NOMO-1 (cell line): Measurements from ENCODE around the gene SMG6.

ENCODE experiments used
- DNase-seq, 2 experiments: peaks; one replicate each; lab custom pipeline; 2025; ENCODE audit not compliant: unreplicated experiment in 2 of 2; lab: John Stamatoyannopoulos, UW

The SMG6 gene

DNA sequence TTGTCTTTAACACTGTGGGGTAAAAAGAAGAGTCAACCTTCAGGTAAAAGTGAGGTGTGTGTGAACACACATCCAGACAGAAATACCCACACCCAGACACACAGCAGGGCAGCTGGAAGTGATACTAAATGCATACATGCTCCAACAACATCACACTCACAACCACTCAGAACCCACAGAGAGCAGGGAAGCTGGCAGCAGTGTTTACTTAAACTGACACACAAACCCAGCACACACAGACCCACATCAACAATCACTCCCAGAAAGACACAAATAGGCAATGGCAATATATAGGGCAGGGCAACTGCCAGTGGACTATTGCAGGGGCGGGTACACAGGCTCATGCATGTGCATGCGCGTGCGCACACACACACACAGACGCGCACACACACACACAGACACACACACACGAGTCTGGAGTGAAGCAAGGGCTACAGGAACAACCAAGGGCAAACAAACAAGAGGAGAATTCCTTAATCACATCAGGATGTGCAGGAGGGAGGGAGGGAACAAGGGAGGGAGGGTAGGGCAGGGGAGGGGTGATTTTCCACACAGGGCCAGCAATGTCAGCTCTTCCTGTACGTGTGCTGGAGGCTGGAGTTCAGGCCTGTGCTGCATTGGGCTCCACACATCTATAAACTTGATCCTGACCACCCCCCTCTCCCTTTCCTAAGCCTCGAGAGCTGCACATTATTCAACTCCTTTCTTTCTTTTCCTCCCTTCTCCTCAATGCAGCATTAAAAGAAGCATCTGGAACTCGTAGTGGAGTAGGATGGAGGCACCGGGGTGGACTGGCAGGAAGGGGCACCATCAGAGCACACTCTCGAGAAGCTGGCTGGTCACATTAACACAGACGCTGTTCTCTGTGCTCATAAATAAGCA, 218.6 kb downstream of the SMG6 start:
- DNase-seq, result no peak

DNA sequence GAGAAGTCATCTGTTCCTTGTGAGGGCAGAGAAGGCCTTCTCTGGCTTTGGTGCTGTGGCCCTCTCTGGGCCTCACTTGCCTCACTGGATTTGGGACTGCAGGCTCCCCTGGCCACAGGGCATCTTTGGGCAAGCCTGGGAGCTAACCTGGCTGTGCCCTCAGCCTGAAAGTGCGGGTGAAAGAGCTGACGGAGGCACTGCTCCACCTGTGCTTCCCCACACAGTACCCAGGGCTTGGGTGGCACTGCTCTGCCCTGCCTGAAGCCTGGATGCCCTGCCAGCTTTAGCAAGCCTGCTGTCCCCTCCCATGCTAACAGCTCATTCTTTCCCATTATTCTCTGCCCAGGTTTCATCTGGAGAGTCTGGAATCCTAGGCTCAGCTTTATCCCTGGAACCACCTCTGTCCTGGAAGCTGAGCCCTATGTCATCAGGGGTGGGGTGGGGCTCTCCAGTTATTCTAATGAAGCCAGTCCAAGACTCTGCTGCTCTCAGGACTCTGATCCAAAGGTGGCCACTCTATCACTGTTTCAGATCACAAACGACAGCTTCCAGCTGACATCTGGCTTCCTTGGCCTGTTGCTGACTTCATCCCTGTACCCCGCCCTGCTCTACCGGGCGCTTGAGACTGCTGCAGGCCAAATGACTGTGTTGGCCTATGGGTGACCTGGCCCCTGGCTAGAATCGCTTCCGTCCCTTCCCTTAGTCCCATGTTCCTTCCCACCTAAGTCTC, 219.4 kb downstream of the SMG6 start:
- DNase-seq, result no peak

DNA sequence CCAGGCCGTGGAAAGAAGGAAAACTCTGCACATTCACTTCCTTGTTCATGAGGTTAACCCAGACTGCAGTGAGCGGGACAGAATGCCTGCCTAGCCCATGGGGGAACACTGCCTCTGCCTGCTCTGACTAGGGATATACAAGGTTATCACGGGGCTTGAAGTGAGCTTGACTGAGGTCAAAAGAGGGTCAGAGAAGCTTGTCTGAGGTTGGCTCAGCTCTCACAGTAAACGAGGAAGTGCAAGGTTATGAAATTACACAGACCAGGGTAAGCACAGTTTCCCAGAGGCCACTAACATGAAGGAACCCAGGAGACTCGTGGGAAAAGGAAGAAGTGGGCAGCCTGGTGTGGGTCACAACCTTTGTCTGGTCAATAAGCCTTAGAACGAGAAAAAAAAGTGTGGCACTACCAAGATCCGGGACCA, 220.0 kb downstream of the SMG6 start:
- DNase-seq, result peak; percentile 84 to 92

DNA sequence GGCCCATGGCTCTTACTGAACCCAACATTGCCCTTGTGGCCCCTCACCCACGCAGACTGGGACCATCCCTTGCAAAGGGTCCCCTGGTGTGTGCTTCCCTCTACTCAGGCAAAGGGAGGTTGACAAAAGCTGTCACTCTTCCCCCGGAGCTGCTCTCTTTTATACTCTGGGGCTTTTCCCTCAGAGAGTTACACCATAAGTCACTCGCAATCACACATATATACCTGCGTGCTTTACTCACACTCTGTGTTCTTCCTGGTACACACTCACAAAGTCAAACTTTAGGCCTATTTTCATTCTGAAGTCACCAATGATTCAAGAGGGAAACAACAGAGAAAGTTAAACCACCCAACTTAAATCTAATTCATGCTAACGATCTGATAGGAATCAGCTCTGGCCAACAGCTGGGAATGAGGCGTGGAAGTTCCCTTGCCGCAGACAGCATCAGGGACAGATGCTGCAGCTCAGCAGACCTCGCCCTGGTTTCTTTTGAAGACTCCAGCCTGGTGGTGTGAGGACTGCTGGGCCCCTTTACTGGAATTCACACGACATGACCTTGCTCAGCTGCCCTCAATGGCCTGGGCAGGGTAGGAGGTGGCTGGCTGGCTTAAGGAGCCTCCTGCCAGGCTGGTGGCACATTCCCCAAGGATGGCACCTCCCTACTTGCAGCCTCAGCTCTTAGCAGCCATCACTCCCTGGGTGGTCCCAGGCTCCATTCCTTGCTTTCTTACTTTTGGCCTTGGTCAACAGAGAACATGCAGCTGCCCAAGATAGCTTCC, 221.4 kb downstream of the SMG6 start:
- no peak for DNase-seq

DNA sequence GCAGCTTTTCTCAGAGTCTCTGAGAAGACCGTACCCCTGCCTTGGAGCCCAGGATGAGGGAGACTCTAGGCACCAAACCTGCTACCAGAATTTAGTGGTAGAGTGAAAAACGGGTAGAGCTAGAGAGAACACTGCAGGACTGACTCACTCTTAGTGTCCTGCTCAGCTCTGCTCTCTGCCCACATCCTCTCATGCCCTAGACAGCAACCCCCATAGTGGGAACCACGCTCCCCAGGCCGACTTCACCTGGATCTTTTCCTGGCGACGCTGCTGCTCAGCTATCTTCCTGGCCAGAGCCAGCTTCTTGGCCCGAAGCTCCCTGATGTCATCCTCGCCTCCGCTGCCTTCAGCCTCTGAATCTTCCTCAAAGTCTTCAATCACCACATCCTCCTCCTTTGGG, 222.0 kb downstream of the SMG6 start:
- no peak for DNase-seq

DNA sequence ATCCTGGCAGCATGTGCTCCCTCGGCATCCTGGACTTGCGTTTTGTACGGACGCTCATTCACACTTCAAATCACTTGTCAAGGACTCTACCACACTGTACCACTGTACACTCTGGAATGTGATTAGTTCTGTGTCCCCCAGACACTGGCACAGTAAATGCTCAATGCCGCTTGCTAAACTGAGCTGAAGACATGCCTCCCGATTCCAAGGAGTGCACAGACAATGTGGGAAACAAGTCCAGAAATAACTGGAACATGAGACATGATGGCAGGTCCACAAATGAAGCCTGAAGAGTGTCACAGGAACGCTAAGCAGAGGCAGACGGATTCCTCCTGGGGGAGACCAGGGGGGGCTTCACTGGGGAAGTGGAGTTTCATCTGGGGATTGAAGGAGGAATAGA, 226.5 kb downstream of the SMG6 start:
- no peak for DNase-seq

DNA sequence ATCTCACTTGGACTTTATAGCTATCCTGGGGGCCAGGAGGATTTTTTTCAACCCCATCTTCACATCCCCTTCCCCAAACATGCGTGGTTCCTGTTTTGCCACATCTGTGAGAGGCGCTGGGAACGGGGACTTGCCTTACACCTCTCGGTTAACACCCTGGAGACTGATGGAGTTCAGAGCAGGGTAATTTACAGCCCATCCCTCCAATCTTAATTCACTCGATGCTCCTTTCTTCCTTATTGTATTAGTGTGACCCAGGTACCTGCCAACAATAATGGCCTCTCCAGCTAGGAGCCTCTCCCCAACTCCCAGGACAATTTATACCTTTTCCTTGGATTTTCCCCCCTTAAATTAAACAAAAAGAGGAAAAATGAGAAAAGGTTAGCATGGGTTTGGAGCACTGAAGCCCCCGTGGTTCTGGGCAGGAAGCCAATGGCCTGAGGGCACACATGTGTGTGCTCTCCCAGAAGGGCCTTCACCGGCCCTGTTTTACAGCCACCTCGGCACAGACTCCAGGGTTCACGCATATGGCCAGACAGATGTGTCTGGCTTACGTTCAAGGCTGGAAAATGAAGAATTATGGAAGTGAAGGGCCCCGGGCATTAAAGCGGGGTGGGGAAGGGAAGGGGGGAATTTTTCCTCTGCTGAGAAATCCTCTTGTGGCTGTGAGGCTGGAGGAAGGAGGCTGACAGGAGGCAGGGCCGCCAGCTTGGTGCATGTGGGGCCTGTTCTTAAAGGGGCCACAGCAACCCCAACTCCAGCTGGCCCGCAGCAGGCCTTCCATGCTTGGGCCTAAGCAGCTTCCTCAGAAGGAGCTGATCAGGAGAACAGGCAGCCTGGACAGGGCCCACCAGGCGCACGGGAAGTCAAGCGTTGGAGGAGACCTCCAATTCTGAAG, 227.2 kb downstream of the SMG6 start:
- DNase-seq, result no peak

DNA sequence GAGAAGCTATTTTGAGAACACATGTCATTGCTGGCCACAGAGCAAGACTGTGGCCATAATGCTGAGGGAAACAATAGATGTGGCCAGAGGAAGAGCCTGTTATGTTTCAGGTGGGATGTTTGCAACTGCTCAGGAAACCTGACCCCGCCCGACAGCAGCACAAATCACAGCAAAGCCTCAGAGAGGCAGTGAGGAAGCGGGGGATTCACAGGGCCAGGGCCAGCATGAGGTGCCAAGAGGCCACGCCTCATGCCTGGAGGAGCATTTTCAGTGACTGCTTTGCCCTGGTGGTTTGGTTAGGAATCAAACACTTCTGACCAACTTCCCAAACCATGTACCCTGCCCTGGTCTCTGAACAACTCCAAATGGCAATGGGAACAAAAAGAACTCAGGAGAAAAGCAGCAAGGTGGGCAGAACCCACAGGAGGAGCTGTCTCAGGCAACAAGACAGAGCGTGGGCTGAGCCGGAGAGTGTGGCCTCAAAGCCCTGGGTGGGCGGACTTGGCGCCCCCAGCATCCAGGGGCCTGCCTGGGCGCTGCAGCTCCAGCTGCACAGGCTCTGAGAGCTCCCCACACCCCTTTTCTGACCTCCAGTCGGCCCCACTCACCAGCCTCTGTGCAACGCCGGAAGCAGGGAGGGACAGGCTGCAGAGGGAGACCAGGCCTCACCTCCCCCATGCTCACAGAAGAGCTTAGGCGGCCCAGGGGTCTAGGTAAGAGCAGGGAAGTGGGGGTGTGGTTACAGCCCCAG, 228.1 kb downstream of the SMG6 start:
- no peak for DNase-seq

DNA sequence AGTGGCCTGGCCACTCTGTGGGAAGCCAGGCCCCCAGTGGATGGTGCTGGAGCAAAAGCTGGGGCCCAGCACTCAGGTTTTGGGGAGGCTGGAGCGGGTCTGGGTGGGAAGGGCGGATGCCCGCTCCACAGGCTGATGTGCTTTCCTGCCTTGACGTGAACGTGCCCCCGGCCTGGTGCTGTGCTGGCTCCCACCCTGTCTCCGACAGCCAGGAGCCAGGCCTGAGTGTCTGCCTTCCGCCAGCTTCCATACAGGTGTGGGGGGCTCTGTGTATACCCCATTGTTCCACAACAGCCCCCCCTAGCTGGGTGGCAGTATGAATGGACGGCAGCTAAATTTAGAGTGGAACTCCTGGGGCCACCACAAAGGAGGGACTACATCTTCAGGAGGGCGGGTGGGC, 228.7 kb downstream of the SMG6 start:
- DNase-seq, result no peak

DNA sequence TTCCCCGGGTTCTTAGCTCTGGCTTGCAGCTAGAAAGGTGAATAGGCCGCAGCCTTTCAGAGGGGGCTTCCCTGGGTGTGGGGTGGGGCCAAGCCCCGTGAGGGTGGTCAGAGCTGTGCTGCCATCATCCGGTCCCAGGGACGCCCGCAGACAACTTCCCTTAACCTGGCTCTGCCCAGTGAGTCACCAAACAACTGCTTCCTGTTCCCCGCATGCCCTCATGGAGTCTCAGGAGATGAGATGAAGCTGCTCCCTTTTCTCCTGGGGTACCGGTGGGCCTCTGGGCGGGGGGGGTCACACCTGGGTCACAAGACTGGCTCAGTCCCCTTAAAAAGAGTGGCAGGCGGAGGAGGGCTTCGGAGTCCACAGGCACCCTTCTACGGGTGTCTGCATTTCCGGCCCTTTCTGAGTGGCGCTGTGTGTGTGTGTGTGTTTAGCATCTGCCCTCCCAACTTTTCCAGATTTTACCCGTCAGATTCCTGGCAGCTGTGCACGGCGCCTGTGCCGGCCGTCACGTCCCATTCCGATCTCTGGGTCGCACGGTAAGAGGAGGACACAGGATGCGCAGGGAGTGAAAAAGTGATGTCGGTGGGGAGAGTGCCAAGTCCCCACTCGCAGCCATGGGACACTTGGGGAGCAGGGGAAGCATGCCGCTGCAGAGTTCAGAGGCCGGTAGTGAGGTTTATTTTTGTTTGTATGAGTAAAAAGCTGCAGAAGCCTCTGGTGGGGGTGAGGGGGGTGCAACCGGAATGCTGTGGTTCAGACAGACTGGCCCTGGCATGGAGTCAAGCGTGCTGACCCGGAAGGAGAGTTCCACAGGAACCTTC, 231.9 kb downstream of the SMG6 start:
- DNase-seq, result peak in 1 of 2 experiments; percentile 20

DNA sequence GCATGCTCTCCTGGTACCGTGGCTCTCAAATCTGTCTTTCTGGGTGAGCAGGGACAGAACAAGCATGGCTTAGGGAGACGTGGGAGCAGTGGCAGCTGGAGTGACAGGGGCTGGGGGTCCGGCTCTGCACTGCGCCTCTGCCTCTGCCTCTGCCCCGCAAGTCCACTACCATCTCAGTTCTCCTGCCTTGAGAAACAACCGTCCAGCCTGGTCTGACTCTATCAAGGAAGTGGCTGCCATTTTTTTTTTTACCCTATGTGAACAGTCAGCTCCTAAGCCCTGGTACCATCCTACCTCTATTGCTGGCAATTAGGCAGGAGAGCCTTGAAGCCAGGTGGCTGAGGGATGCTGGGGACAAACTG, 232.6 kb downstream of the SMG6 start:
- DNase-seq, result no peak

DNA sequence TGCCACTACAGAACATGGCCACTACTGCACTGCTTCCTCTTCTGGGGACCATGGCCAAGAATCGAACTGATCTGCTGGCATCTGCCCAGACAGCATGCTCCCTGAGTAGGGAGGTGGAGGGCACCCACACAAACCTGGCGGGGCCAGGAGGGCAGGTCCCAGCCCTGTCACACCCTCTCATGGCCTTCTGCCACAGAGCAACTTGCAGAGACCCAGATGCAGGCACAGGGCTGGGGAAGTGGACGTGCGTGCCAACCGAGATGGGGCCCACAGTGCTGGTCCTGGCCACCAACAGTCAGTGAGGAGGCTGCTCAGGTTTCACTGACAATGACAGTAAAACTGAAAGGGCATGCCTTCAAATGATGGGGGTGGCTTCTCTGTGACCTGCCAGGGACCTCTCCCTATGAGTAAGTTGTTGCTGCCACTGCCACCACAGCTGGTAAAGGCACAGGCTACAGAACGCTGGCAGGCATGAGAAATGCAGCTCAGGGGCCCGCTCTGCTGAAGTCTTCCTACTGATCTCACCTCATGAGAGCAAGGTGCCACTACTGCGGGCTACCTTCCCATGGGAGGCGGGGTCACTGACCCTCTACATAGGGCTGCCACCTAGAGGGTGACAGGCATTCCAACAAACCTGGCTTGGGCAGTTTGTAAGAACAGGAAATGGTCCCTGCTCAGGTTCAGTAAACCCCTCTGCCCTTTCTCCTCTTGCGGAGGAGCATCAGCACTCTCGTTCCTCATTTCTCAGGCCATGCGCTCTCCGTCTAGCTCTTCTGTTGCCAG, 233.2 kb downstream of the SMG6 start:
- no peak for DNase-seq

DNA sequence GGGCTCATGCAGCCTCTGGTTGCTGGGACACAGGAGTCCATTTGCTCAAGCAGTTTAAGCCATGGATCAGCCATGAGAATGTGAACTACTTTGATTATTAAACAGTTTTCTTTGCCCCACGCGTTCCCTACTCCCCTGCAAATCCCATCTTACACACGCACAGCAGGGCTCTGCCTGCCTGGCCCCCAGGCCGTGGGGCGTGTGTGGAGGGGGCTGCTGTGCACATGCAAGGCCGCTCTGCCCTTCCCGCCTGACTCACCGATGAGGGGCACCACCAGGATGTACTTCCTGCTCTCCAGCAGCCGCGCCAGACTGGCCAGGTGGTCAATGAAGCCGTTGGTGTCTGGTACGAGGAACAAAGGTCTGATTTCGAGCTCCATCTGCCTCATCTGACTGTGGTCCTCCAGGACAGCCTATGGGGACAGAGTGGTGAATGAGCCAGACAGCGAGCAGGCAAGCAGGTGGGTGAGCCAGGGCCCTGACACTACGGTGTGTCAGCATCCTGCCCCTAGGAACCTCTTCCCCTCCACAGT, 235.0 kb downstream of the SMG6 start:
- no peak for DNase-seq

DNA sequence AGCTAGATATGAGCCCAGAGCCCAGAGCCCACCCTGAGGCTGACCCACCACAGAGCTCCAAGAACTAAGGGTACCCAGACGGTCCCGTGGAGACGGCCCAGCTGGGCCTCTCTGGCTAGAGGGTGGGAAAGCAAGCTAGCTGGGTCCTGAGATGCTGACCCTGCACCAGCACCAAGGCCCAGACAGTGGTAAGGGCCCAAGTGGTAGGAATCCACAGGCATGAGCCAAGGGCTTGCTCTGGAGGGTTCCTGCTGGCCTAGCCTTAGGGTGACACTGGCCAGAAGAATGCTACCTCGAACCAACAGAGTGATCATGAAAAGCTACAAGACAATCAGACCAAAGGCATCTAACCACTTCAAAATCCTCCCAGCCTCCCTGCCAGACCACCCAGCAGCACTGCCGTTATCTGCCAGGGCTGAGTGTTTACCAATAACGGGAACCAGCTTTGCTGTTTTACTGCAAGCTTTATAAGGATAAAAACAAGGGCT, 235.5 kb downstream of the SMG6 start:
- DNase-seq, result no peak

DNA sequence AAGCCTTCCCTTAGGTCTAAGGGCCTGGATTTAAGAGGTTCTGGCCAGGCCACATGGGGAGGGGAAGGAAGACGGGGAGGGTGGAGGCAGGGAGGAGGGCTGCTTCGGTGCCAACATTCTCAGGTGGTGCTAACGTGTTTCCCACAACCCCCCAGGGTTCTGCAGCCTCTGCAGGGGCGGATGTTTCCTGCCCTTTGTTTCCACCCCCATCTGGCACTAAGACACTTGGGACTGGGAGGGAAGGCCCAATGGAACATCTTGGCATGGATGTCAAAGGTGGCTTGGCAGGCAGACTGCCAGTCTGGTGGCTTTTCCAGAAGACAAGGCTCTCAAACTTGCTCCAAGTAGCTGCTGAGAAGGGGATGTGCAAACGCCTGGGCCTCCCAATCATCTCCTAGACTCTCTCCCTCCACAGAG, 236.0 kb downstream of the SMG6 start:
- no peak for DNase-seq

DNA sequence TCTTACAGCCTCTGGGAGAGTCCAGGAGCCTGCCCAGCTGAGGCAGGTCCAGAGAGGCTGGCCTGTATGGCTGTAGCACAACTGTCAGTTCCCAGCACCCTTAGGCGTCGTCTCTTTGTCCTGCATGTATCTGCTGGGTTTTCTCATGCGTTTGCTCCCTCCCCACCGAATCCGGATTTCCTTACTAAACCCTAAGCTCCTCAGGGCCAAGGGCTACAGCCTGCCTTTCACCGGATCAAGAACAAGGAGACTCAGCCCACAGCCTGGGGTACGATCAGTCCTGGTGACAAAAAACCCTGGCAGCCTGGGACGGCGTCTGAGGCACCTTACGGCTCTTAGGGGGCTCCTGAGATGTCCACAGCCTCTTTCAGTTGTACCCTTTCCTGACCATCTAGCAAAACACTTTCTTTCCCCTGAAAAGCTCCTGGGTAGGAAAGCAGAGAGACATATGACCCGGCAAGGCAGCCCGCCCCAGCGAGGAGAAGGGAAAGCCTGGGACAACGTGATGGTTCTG, 236.5 kb downstream of the SMG6 start:
- no peak for DNase-seq

DNA sequence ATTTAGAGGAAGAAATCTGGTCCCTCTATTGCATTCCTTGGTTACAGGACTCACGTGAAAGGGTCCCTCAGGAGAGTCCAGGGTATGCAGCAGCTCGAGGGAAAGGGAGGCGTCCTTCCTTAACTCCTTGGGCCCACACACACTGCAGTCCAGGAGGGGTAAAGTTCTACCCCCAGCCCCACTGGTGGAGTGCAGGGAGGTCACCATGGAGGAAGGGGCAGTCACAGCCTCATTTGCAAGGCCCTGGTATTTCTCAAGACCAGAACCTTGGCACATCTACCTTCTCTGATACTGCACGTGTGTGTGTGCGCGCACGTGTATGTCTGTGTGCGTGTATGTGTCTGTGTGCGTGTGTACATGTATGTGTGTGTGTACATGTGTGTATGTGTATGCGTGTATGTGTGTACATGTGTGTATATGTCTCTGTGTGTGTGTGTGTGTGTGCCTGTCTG, 237.6 kb downstream of the SMG6 start:
- no peak for DNase-seq
